Gastroesophageal sphincter (tissue), 3 donors: ENCODE measurements around the gene EFTUD2.

ENCODE experiments used
- CTCF ChIP-seq, 4 experiments: fragments of 200-600 bp in 2 of 4; fragments of 450-650 bp in 2 of 4; sonication (generic) in 1 of 4; IDR thresholded peaks; one replicate each; pipeline ENCODE4 v1.5.1; 2017 to 2019; ENCODE audit warnings: antibody characterized with exemption in 4 of 4, mild to moderate bottlenecking in 2 of 4, moderate library complexity in 2 of 4
- POLR2A ChIP-seq, 2 donors: fragments of 450-650 bp; IDR thresholded peaks; one replicate each; pipeline ENCODE4 v1.6.1; 2017; ENCODE audit warnings: antibody characterized with exemption in 2 of 2, mild to moderate bottlenecking in 2 of 2, moderate library complexity in 1 of 2

- TF ChIP-seq CTCF (IDR thresholded peaks at IDR 0.05): no peak
- TF ChIP-seq POLR2A (IDR thresholded peaks at IDR 0.05): no peak
Observed at GRCh38 chr17:44940768-44941167, 41.5 kb upstream of the EFTUD2 start.
